PFSK-1 (cell line): Measurements from ENCODE around the gene GRID1.

Experiments used
- FOXP2 ChIP-seq: optimal IDR thresholded peaks from 2 replicates; pipeline ENCODE3; 2011; ENCODE audit warnings: borderline replicate concordance, control low read depth, inconsistent platforms; ENCODE audit not compliant: insufficient read depth; ENCODE audit errors: extremely low read length, extremely low read depth
- POLR2AphosphoS5 ChIP-seq: IDR thresholded peaks from 2 replicates; pipeline ENCODE4 v1.6.1; 2012; ENCODE audit warnings: low read depth, mild to moderate bottlenecking, control low read depth, low read length, moderate library complexity
- REST ChIP-seq, 2 experiments: IDR thresholded peaks; 2 replicates each; pipeline versions ENCODE4 v1.6.1 to v1.8.0; 2011 to 2012; ENCODE audit warnings: low read depth in 2 of 2, low read length in 2 of 2, control low read depth in 1 of 2, inconsistent platforms in 1 of 2, mild to moderate bottlenecking in 1 of 2, moderate library complexity in 1 of 2; ENCODE audit not compliant: insufficient read depth in 1 of 2
- SIN3A ChIP-seq: IDR thresholded peaks from 2 replicates; pipeline ENCODE4 v1.6.1; 2012; ENCODE audit warnings: mild to moderate bottlenecking, low read length, moderate library complexity, borderline replicate concordance; ENCODE audit not compliant: insufficient read depth
- TAF1 ChIP-seq: IDR thresholded peaks from 2 replicates; pipeline ENCODE4 v1.6.1; 2012; ENCODE audit warnings: low read length, control low read depth, borderline replicate concordance; ENCODE audit not compliant: insufficient read depth

Gene GRID1

GRCh38 chr10:86007171-86007570, 359.4 kb downstream of the GRID1 start:
- TF ChIP-seq FOXP2 (no peak), REST (IDR thresholded peaks at IDR 0.05; ENCODE audit: insufficient read depth in 1 of 2, low read depth in 2 of 2, low read length in 2 of 2) (no peak), POLR2AphosphoS5 (no peak), SIN3A (no peak), TAF1 (no peak)

GRCh38 chr10:86004337-86004736, 362.3 kb downstream of the GRID1 start:
- TF ChIP-seq SIN3A, result no peak
- no peak for TF ChIP-seq REST (IDR thresholded peaks at IDR 0.05; ENCODE audit: insufficient read depth in 1 of 2, low read depth in 2 of 2, low read length in 2 of 2)
- no peak for TF ChIP-seq TAF1
- no peak for TF ChIP-seq POLR2AphosphoS5
- TF ChIP-seq FOXP2, result no peak

GRCh38 chr10:86003201-86003621, 363.4 kb downstream of the GRID1 start:
- TF ChIP-seq FOXP2 (no peak), TAF1 (no peak), SIN3A (no peak), REST (IDR thresholded peaks at IDR 0.05; ENCODE audit: insufficient read depth in 1 of 2, low read depth in 2 of 2, low read length in 2 of 2) (no peak), POLR2AphosphoS5 (no peak)

- TF ChIP-seq TAF1 (no peak), SIN3A (no peak), REST (IDR thresholded peaks at IDR 0.05; ENCODE audit: insufficient read depth in 1 of 2, low read depth in 2 of 2, low read length in 2 of 2) (no peak), FOXP2 (no peak), POLR2AphosphoS5 (no peak)
Measured at GRCh38 chr10:86001521-86001920, 365.1 kb downstream of the GRID1 start.

- TF ChIP-seq REST (IDR thresholded peaks at IDR 0.05; ENCODE audit: insufficient read depth in 1 of 2, low read depth in 2 of 2, low read length in 2 of 2), result no peak
- no peak for TF ChIP-seq POLR2AphosphoS5
- TF ChIP-seq FOXP2, result no peak
Measured at GRCh38 chr10:85997544-85997943, 369.1 kb downstream of the GRID1 start.
